HepG2 (cell line): ENCODE measurements around the gene TSTD1. TPM values are rescaled to one million over a fixed set of nuclear protein-coding genes. Genes with fewer than 3 reads are reported as not detected.

ENCODE experiments used
- AGO2 ChIP-seq: fragments of 200-400 bp; formaldehyde crosslinking; optimal IDR thresholded peaks from 2 replicates; pipeline ENCODE3; 2017; ENCODE audit warnings: mild to moderate bottlenecking, low read depth, low read length, moderate library complexity
- BORCS8-MEF2B ChIP-seq: sonication (generic); formaldehyde crosslinking; IDR thresholded peaks from 2 replicates; pipeline ENCODE4 v1.8.0; 2022; ENCODE audit warnings: mild to moderate bottlenecking, missing genetic modification reagents
- CENPT ChIP-seq: sonication (generic); formaldehyde crosslinking; IDR thresholded peaks from 2 replicates; pipeline ENCODE4 v1.8.0; 2022; ENCODE audit warnings: low read depth, mild to moderate bottlenecking, moderate library complexity, missing genetic modification reagents
- GABPB1 ChIP-seq: IDR thresholded peaks from 2 replicates; pipeline ENCODE4 v1.6.1; 2016; ENCODE audit warnings: mild to moderate bottlenecking, missing genetic modification reagents, moderate library complexity, missing compliant biosample characterization
- GATA4 ChIP-seq: sonication (generic); IDR thresholded peaks from 2 replicates; pipeline ENCODE4 v1.6.1; 2016; ENCODE audit warnings: antibody characterized with exemption, low read depth, borderline replicate concordance
- NBN ChIP-seq: fragments of 450-650 bp; conservative IDR thresholded peaks from 2 replicates; pipeline ENCODE4 v1.6.1; 2017
- NFKB2 ChIP-seq: sonication (generic); formaldehyde crosslinking; IDR thresholded peaks from 2 replicates; pipeline ENCODE4 v1.4.0; 2020; ENCODE audit warnings: missing genetic modification reagents, borderline replicate concordance
- NFRKB ChIP-seq: fragments of 450-650 bp; IDR thresholded peaks from 2 replicates; pipeline ENCODE4 v1.6.1; 2017
- NRL ChIP-seq: sonication (generic); formaldehyde crosslinking; IDR thresholded peaks from 2 replicates; pipeline ENCODE4 v1.5.0; 2020; ENCODE audit warnings: missing genetic modification reagents, mild to moderate bottlenecking, moderate library complexity, borderline replicate concordance
- REPIN1 ChIP-seq: sonication (generic); formaldehyde crosslinking; IDR thresholded peaks from 2 replicates; pipeline ENCODE4 v1.8.0; 2022; ENCODE audit warnings: missing genetic modification reagents, low read depth, mild to moderate bottlenecking, borderline replicate concordance
- SATB2 ChIP-seq: sonication (generic); formaldehyde crosslinking; IDR thresholded peaks from 2 replicates; pipeline ENCODE4 v1.5.0; 2020; ENCODE audit warnings: missing genetic modification reagents
- THAP11 ChIP-seq: IDR thresholded peaks from 2 replicates; pipeline ENCODE4 v1.6.1; 2016; ENCODE audit warnings: missing biosample characterization, missing genetic modification reagents
- YY1 ChIP-seq: IDR thresholded peaks from 2 replicates; pipeline ENCODE4 v1.6.1; 2011; ENCODE audit warnings: low read length, low read depth, moderate library complexity, mild to moderate bottlenecking; ENCODE audit not compliant: insufficient read depth, insufficient replicate concordance
- ZBTB20 ChIP-seq: sonication (generic); formaldehyde crosslinking; IDR thresholded peaks from 2 replicates; pipeline ENCODE4 v1.8.1; 2023; ENCODE audit warnings: missing genetic modification reagents, low read depth, mild to moderate bottlenecking, borderline replicate concordance
- ZNF607 ChIP-seq: sonication (generic); formaldehyde crosslinking; IDR thresholded peaks from 2 replicates; pipeline ENCODE4 v1.5.1; 2020; ENCODE audit warnings: missing genetic modification reagents, mild to moderate bottlenecking, borderline replicate concordance
- ZNF777 ChIP-seq: sonication (generic); formaldehyde crosslinking; IDR thresholded peaks from 2 replicates; pipeline ENCODE4 v1.4.0; 2020; ENCODE audit warnings: missing genetic modification reagents
- polyA plus RNA-seq, 8 experiments: library from polyadenylated mRNA; depleted of rRNA in 3 of 8; stranded (reverse) in 7 of 8; unstranded in 1 of 8; fragments of >200 nt; fragmentation: Illumina TruSeq in 4 of 8; extraction: Trizol in 4 of 8; gene quantifications; 2 replicates each; pipeline versions ENCODE4 v1.2.1 to v1.2.3, GENCODE V29; 2011 to 2016; ENCODE audit warnings: low read depth in 4 of 8, missing spikeins in 1 of 8, mixed read lengths in 1 of 8; ENCODE audit not compliant: insufficient read depth in 1 of 8
- total RNA-seq, 5 experiments: library from RNA; depleted of rRNA; stranded (reverse); fragments of >200 nt; fragmentation: Illumina TruSeq; extraction: Trizol; gene quantifications; 2 replicates each; pipeline ENCODE4 v1.2.3, GENCODE V29; 2016; ENCODE audit warnings: low read depth in 1 of 5
- TF ChIP-seq, protein P1 (sequence below): sonication (generic); formaldehyde crosslinking; IDR thresholded peaks from 2 replicates; pipeline ENCODE4 v1.8.0; 2022; ENCODE audit warnings: mild to moderate bottlenecking, missing genetic modification reagents, borderline replicate concordance
- TF ChIP-seq, protein P2 (sequence below): sonication (generic); formaldehyde crosslinking; IDR thresholded peaks from 2 replicates; pipeline ENCODE4 v1.5.1; 2020; ENCODE audit warnings: mild to moderate bottlenecking, missing genetic modification reagents, moderate library complexity
- TF ChIP-seq, protein P3 (sequence below): sonication (generic); formaldehyde crosslinking; IDR thresholded peaks from 2 replicates; pipeline ENCODE4 v1.9.0; 2021; ENCODE audit warnings: missing genetic modification reagents, borderline replicate concordance
- TF ChIP-seq, protein P4 (sequence below): sonication (generic); formaldehyde crosslinking; IDR thresholded peaks from 2 replicates; pipeline ENCODE4 v1.4.0; 2020; ENCODE audit warnings: missing genetic modification reagents

TSTD1 gene
- total and polyA plus RNA-seq, 2 of the 13 experiments (the other 11 are each of a cell fraction or from before 2014, with no cell fraction given): 0.15 to 0.31 TPM

DNA sequence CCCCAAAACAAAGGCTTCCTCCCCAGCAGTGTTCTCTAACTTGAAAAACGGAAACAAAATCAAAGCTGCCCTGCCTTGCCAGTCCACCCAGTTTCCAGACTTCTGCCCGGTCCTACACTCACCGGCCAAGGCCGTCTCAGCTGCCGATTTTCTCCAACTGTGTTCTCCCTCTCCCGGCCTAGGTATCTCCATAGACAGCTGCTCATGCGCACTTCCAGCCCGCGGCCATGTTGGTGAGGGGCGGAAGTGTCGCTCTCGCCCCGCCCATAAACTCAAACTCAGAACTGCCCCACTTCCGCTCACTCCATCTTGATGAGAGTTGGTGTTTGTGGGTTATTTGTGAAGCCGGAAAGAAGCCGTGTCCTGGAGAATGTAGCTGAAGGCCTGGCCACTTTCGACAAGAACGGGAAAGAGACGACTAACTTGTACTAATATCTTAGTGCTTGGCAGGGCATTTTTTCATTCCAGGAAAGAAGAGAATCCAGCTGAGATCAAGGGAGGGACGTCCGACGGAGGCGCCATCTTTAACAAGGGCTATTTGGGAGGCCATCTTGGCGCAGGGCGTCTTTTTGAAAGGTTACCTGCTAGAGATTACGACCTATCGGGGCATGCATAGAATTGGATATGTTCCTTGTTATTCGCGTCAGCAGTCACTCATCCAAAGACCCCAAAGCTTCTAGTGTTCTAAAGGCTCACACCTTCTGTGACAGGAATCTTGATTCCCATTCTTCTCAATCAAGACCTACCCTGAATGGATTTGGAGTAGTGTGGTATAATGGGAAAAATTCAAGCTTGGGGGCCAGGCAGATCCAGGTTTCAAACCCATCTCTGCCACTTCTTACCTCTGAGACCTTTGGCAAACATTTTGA is 7.2 kb upstream of the TSTD1 start, which contains the start of gene USF1 (continued):
- TF ChIP-seq, protein P1, sequence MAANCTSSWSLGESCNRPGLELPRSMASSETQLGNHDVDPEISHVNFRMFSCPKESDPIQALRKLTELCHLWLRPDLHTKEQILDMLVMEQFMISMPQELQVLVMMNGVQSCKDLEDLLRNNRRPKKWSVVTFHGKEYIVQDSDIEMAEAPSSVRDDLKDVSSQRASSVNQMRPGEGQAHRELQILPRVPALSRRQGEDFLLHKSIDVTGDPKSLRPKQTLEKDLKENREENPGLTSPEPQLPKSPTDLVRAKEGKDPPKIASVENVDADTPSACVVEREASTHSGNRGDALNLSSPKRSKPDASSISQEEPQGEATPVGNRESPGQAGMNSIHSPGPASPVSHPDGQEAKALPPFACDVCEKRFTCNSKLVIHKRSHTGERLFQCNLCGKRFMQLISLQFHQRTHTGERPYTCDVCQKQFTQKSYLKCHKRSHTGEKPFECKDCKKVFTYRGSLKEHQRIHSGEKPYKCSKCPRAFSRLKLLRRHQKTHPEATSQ (CRISPR knock-in tag): 0 out of 2 replicates have a peak, but pooled peaks have one; percentile 17
- peak; percentile 38; the same call in 1 of the 2 replicates for TF ChIP-seq ZBTB20 (CRISPR knock-in tag)
- TF ChIP-seq YY1: peak; percentile 99
- peak; percentile 12 for TF ChIP-seq AGO2
- TF ChIP-seq, protein P2, sequence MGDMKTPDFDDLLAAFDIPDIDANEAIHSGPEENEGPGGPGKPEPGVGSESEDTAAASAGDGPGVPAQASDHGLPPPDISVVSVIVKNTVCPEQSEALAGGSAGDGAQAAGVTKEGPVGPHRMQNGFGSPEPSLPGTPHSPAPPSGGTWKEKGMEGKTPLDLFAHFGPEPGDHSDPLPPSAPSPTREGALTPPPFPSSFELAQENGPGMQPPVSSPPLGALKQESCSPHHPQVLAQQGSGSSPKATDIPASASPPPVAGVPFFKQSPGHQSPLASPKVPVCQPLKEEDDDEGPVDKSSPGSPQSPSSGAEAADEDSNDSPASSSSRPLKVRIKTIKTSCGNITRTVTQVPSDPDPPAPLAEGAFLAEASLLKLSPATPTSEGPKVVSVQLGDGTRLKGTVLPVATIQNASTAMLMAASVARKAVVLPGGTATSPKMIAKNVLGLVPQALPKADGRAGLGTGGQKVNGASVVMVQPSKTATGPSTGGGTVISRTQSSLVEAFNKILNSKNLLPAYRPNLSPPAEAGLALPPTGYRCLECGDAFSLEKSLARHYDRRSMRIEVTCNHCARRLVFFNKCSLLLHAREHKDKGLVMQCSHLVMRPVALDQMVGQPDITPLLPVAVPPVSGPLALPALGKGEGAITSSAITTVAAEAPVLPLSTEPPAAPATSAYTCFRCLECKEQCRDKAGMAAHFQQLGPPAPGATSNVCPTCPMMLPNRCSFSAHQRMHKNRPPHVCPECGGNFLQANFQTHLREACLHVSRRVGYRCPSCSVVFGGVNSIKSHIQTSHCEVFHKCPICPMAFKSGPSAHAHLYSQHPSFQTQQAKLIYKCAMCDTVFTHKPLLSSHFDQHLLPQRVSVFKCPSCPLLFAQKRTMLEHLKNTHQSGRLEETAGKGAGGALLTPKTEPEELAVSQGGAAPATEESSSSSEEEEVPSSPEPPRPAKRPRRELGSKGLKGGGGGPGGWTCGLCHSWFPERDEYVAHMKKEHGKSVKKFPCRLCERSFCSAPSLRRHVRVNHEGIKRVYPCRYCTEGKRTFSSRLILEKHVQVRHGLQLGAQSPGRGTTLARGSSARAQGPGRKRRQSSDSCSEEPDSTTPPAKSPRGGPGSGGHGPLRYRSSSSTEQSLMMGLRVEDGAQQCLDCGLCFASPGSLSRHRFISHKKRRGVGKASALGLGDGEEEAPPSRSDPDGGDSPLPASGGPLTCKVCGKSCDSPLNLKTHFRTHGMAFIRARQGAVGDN (CRISPR knock-in tag): peak; percentile 60; the same call in 1 of the 2 replicates
- no peak for TF ChIP-seq BORCS8-MEF2B
- no peak for TF ChIP-seq CENPT (CRISPR knock-in tag)
- no peak for TF ChIP-seq NBN
- peak; percentile 15; the same call in 1 of the 2 replicates for TF ChIP-seq GATA4
- TF ChIP-seq, protein P3, sequence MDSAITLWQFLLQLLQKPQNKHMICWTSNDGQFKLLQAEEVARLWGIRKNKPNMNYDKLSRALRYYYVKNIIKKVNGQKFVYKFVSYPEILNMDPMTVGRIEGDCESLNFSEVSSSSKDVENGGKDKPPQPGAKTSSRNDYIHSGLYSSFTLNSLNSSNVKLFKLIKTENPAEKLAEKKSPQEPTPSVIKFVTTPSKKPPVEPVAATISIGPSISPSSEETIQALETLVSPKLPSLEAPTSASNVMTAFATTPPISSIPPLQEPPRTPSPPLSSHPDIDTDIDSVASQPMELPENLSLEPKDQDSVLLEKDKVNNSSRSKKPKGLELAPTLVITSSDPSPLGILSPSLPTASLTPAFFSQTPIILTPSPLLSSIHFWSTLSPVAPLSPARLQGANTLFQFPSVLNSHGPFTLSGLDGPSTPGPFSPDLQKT: peak; percentile 31; the same call in 1 of the 2 replicates
- peak; percentile 97 for TF ChIP-seq GABPB1
- 0 out of 2 replicates have a peak, but pooled peaks have one; percentile 38 for TF ChIP-seq NFKB2
- no peak for TF ChIP-seq ZNF607 (CRISPR knock-in tag)
- peak; percentile 92 for TF ChIP-seq THAP11 (CRISPR knock-in tag)
- no peak for TF ChIP-seq NRL (CRISPR knock-in tag)
- TF ChIP-seq SATB2: no peak
- TF ChIP-seq REPIN1 (CRISPR knock-in tag): 0 out of 2 replicates have a peak, but pooled peaks have one; percentile 23
- TF ChIP-seq ZNF777 (CRISPR knock-in tag): no peak
- TF ChIP-seq, protein P4, sequence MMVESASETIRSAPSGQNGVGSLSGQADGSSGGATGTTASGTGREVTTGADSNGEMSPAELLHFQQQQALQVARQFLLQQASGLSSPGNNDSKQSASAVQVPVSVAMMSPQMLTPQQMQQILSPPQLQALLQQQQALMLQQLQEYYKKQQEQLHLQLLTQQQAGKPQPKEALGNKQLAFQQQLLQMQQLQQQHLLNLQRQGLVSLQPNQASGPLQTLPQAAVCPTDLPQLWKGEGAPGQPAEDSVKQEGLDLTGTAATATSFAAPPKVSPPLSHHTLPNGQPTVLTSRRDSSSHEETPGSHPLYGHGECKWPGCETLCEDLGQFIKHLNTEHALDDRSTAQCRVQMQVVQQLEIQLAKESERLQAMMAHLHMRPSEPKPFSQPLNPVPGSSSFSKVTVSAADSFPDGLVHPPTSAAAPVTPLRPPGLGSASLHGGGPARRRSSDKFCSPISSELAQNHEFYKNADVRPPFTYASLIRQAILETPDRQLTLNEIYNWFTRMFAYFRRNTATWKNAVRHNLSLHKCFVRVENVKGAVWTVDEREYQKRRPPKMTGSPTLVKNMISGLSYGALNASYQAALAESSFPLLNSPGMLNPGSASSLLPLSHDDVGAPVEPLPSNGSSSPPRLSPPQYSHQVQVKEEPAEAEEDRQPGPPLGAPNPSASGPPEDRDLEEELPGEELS (CRISPR knock-in tag): no peak
- TF ChIP-seq NFRKB: peak; percentile 95
